Measurements from ENCODE around the gene ERO1A. TPM values are rescaled to one million over a fixed set of nuclear protein-coding genes. Genes with fewer than 3 reads are reported as not detected.

ERO1A gene
- total RNA-seq, 2 donors from 2014 or later, result 18.5 to 35.8 TPM

GRCh38 chr14:52650774-52651173, 44.6 kb downstream of the ERO1A start:
- DNase-seq (ENCODE audit: low spot score), result no peak
- intact Hi-C loops (cut with DNase I), result no loop called here
- H3K27ac ChIP-seq, result no peak overlapping the region
- H3K9me3 ChIP-seq, result no peaks in the 10 kb centered on the region
- H3K36me3 ChIP-seq, result peaks cover 0 to 4% of the 10 kb centered on the region in 2 donors
- no peaks in the 10 kb centered on the region for H3K27me3 ChIP-seq (replicated peaks; ENCODE audit: insufficient read depth)
- H3K4me3 ChIP-seq, result no peak overlapping the region
- no peaks in the 10 kb centered on the region for H3K4me1 ChIP-seq (replicated peaks)
- 81% methylated on average over 6 of the region's 6 CpGs for WGBS
- TF ChIP-seq POLR2AphosphoS5 (IDR thresholded peaks at IDR 0.05) (no peak), POLR2A (IDR thresholded peaks at IDR 0.05) (no peak), CTCF (IDR thresholded peaks at IDR 0.05) (no peak)

- WGBS, result 96% methylated on average over 1 of the region's 1 CpG
- TF ChIP-seq CTCF (IDR thresholded peaks at IDR 0.05), result no peak
- TF ChIP-seq POLR2A (IDR thresholded peaks at IDR 0.05), result no peak
- no peak for TF ChIP-seq POLR2AphosphoS5 (IDR thresholded peaks at IDR 0.05)
- Histone ChIP-seq H3K27me3 (replicated peaks; ENCODE audit: insufficient read depth) (no peaks in the 10 kb centered on the region), H3K9me3 (no peaks in the 10 kb centered on the region), H3K4me1 (replicated peaks) (no peaks in the 10 kb centered on the region), H3K27ac (no peak overlapping the region), H3K36me3 (peaks cover 0 to 4% of the 10 kb centered on the region in 2 donors), H3K4me3 (no peak overlapping the region)
- intact Hi-C loops (cut with DNase I), result no loop called here
- DNase-seq (ENCODE audit: low spot score), result no peak
These were observed 45.8 kb downstream of the ERO1A start for GRCh38 chr14:52649511-52649910.

GRCh38 chr14:52641745-52642144, 53.6 kb downstream of the ERO1A start:
- intact Hi-C loops (cut with DNase I), result no loop called here
- Histone ChIP-seq H3K27ac (no peak overlapping the region), H3K27me3 (replicated peaks; ENCODE audit: insufficient read depth) (no peaks in the 10 kb centered on the region), H3K36me3 (peaks cover 0 to 4% of the 10 kb centered on the region in 2 donors), H3K4me3 (no peak overlapping the region), H3K4me1 (replicated peaks) (no peaks in the 10 kb centered on the region), H3K9me3 (no peaks in the 10 kb centered on the region)
- no peak for DNase-seq (ENCODE audit: low spot score)
- WGBS, result 85% methylated on average over 1 of the region's 1 CpG
- TF ChIP-seq POLR2AphosphoS5 (IDR thresholded peaks at IDR 0.05) (no peak), CTCF (IDR thresholded peaks at IDR 0.05) (no peak), POLR2A (IDR thresholded peaks at IDR 0.05) (no peak)

- no peaks in the 10 kb centered on the region for H3K9me3 ChIP-seq
- no peak overlapping the region for H3K27ac ChIP-seq
- no peaks in the 10 kb centered on the region for H3K27me3 ChIP-seq (replicated peaks; ENCODE audit: insufficient read depth)
- DNase-seq (ENCODE audit: low spot score), result no peak
- TF ChIP-seq CTCF (IDR thresholded peaks at IDR 0.05), result no peak
- H3K36me3 ChIP-seq, result no peaks in the 10 kb centered on the region
- WGBS, result 95% methylated on average over 4 of the region's 4 CpGs
- no peaks in the 10 kb centered on the region for H3K4me1 ChIP-seq (replicated peaks)
- no peak overlapping the region for H3K4me3 ChIP-seq
- intact Hi-C loops (cut with DNase I), result no loop called here
These were observed 55.2 kb downstream of the ERO1A start for GRCh38 chr14:52640137-52640536.

GRCh38 chr14:52619687-52620086, 75.7 kb downstream of the ERO1A start:
- DNase-seq (ENCODE audit: low spot score), result no peak
- Histone ChIP-seq H3K27ac (no peak overlapping the region), H3K4me3 (no peak overlapping the region), H3K9me3 (no peaks in the 10 kb centered on the region), H3K4me1 (replicated peaks) (no peaks in the 10 kb centered on the region), H3K36me3 (no peaks in the 10 kb centered on the region), H3K27me3 (replicated peaks; ENCODE audit: insufficient read depth) (no peaks in the 10 kb centered on the region)
- 100% methylated on average over 1 of the region's 1 CpG for WGBS
- no peak for TF ChIP-seq CTCF (IDR thresholded peaks at IDR 0.05)
- intact Hi-C loops (cut with DNase I), result no loop called here

Data from prostate gland (tissue), 2 donors.